ENCODE results near the gene MYOD1. TPM values are rescaled to one million over a fixed set of nuclear protein-coding genes. Genes with fewer than 3 reads are reported as not detected.
A peak's percentile ranks its signal among the peaks of the same experiment; 100 is the strongest.

MYOD1 gene
- total and polyA plus RNA-seq, 9 of the 15 experiments (the other 6 are each of a cell fraction or from before 2014, with no cell fraction given), result not detected

- TF ChIP-seq TOE1 (IDR thresholded peaks at IDR 0.05; ENCODE audit: borderline replicate concordance) (peak; percentile 70; the same call in 1 of the 2 replicates), TOE1 (CRISPR knock-in tag; IDR thresholded peaks at IDR 0.05; ENCODE audit: borderline replicate concordance, low read depth) (no peak), SIX5 (IDR thresholded peaks at IDR 0.05; ENCODE audit: borderline replicate concordance in 1 of 2, insufficient read depth in 1 of 2, low read depth in 1 of 2, low read length in 2 of 2) (peak; percentile 76; a peak in 3 of 4 replicates), RBM25 (IDR thresholded peaks at IDR 0.05; ENCODE audit: low read depth, low read length, severe bottlenecking) (peak; percentile 69), THRAP3 (IDR thresholded peaks at IDR 0.05; ENCODE audit: borderline replicate concordance) (no peak)
Measured at GRCh38 chr11:17703951-17704350, 15.4 kb upstream of the MYOD1 start (continued).

DNA sequence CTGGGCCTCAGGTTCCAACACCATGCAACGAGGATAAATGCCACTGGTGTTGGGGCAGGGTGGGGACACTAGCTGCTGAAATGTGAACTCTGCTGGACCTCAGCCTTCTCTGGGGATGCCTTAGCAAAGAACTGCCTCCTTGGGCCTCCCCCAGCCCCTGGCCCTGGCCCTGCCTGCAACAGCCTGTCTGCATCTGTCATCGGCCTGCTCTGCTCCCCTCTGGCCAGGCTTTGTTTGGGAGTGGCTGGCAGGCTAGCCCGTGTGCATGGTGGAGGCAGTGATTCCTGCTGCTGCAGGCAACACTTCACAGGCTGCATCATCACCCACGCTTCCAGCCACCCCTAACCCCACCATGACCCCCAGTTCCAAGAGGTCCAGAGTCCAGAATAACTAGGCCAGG is 11.5 kb upstream of the MYOD1 start:
- H3K4me2 ChIP-seq (ENCODE audit: insufficient read depth, low read length), result no peak overlapping the region
- DNase-seq (ENCODE audit: extremely low read depth in 1 of 4, low spot score in 3 of 4) (no peak), FAIRE-seq (no peak), ATAC-seq (no peak)
- no peaks in the 10 kb centered on the region for H3K9me3 ChIP-seq (replicated peaks; ENCODE audit: control insufficient read depth, insufficient read depth, low read depth, low read length)
- BruUV-seq (replicated peaks), result no TSS peak
- H3K9me1 ChIP-seq (ENCODE audit: control insufficient read depth, insufficient read depth, low read length), result no peaks in the 10 kb centered on the region
- H3K4me1 ChIP-seq (replicated peaks in 1 of 2; ENCODE audit: control insufficient read depth in 2 of 2, insufficient read depth in 2 of 2, low read length in 2 of 2), result no peaks in the 10 kb centered on the region
- H3K27ac ChIP-seq (ENCODE audit: extremely low read depth, low read depth, low read length), result no peak overlapping the region
- ChIA-PET POLR2A (no interaction called here), CTCF (ENCODE audit: low intra/inter-chr PET ratio) (no interaction called here)
- no peaks in the 10 kb centered on the region for H3K36me3 ChIP-seq (ENCODE audit: control insufficient read depth, insufficient read depth, low read length)
- H2AFZ ChIP-seq (ENCODE audit: low read depth, low read length), result no peak overlapping the region
- H3K9ac ChIP-seq (ENCODE audit: insufficient read depth in 1 of 2, low read depth in 2 of 2, low read length in 2 of 2), result no peak overlapping the region
- intact Hi-C loops (cut with micrococcal nuclease), result no loop called here
- H4K20me1 ChIP-seq (replicated peaks; ENCODE audit: control insufficient read depth, insufficient read depth, low read length), result peaks cover 9% of the 10 kb centered on the region; the same call in 1 of the 2 replicates
- in situ Hi-C loops (cut with MboI), result no loop called here
- H3K4me3 ChIP-seq, result no peak overlapping the region
- 3% methylated on average over 3 of the region's 4 CpGs for WGBS (ENCODE audit: insufficient coverage, low coverage, missing lambda C conversion rate)
- TF ChIP-seq ESRRA (IDR thresholded peaks at IDR 0.05; ENCODE audit: borderline replicate concordance, low read depth), result no peak
- no peak for TF ChIP-seq MED1 (CRISPR knock-in tag; IDR thresholded peaks at IDR 0.05; ENCODE audit: borderline replicate concordance)
- no peak for TF ChIP-seq ZNF146 (CRISPR knock-in tag; IDR thresholded peaks at IDR 0.05; ENCODE audit: unreplicated experiment)
- TF ChIP-seq PURB (CRISPR knock-in tag; IDR thresholded peaks at IDR 0.05; ENCODE audit: low read depth), result no peak
- TF ChIP-seq, protein P1, sequence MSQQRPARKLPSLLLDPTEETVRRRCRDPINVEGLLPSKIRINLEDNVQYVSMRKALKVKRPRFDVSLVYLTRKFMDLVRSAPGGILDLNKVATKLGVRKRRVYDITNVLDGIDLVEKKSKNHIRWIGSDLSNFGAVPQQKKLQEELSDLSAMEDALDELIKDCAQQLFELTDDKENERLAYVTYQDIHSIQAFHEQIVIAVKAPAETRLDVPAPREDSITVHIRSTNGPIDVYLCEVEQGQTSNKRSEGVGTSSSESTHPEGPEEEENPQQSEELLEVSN (IDR thresholded peaks at IDR 0.05; ENCODE audit: borderline replicate concordance in 1 of 2, extremely low read depth in 1 of 2, insufficient read depth in 1 of 2, insufficient read length in 1 of 2, low read depth in 1 of 2, low read length in 1 of 2, poor library complexity in 1 of 2, severe bottlenecking in 1 of 2), result no peak
- TF ChIP-seq ZNF165 (CRISPR knock-in tag; IDR thresholded peaks at IDR 0.05; ENCODE audit: borderline replicate concordance), result no peak
- no peak for TF ChIP-seq TCFL5 (CRISPR knock-in tag; conservative IDR thresholded peaks at IDR 0.05)
- no peaks in the 10 kb centered on the region for H3K79me2 ChIP-seq (ENCODE audit: control insufficient read depth, insufficient read depth, low read length)
- peaks cover 8 to 28% of the 10 kb centered on the region in 2 experiments for H3K27me3 ChIP-seq (ENCODE audit: control insufficient read depth in 2 of 2, insufficient read depth in 2 of 2, low read length in 2 of 2)
